ENCODE measurements around the gene PIEZO2. TPM values are rescaled to one million over a fixed set of nuclear protein-coding genes. Genes with fewer than 3 reads are reported as not detected.

PIEZO2 gene
- total RNA-seq, 1 donor from 2014 or later: 20.4 TPM

- DNase-seq: no peak
- H3K9me3 ChIP-seq: no peaks in the 10 kb centered on the region
- H3K4me3 ChIP-seq: no peak overlapping the region
- no peaks in the 10 kb centered on the region for H3K36me3 ChIP-seq
- no peak for ATAC-seq
- TF ChIP-seq CTCF (IDR thresholded peaks at IDR 0.05): no peak
- intact Hi-C loops (cut with DNase I): no loop called here
- H3K27me3 ChIP-seq: no peaks in the 10 kb centered on the region
- H3K27ac ChIP-seq: no peak overlapping the region
- H3K4me1 ChIP-seq: no peaks in the 10 kb centered on the region
These were observed 140.2 kb downstream of the PIEZO2 start for GRCh38 chr18:11009147-11009546.

GRCh38 chr18:11008505-11008904 lies 140.9 kb downstream of the PIEZO2 start:
- Histone ChIP-seq H3K27ac (no peak overlapping the region), H3K27me3 (no peaks in the 10 kb centered on the region), H3K9me3 (no peaks in the 10 kb centered on the region), H3K4me1 (no peaks in the 10 kb centered on the region), H3K36me3 (no peaks in the 10 kb centered on the region), H3K4me3 (no peak overlapping the region)
- DNase-seq: no peak
- ATAC-seq: no peak
- no peak for TF ChIP-seq CTCF (IDR thresholded peaks at IDR 0.05)
- intact Hi-C loops (cut with DNase I): no loop called here

GRCh38 chr18:11005528-11005927 lies 143.8 kb downstream of the PIEZO2 start:
- no peak for DNase-seq
- no peak for TF ChIP-seq CTCF (IDR thresholded peaks at IDR 0.05)
- Histone ChIP-seq H3K9me3 (no peaks in the 10 kb centered on the region), H3K27me3 (no peaks in the 10 kb centered on the region), H3K4me3 (no peak overlapping the region), H3K4me1 (no peaks in the 10 kb centered on the region), H3K36me3 (no peaks in the 10 kb centered on the region), H3K27ac (no peak overlapping the region)
- ATAC-seq: peak; percentile 32
- intact Hi-C loops (cut with DNase I): no loop called here

GRCh38 chr18:11004951-11005350 lies 144.4 kb downstream of the PIEZO2 start:
- DNase-seq (no peak), ATAC-seq (no peak)
- no peaks in the 10 kb centered on the region for H3K9me3 ChIP-seq
- no peaks in the 10 kb centered on the region for H3K36me3 ChIP-seq
- no peaks in the 10 kb centered on the region for H3K4me1 ChIP-seq
- no peak overlapping the region for H3K4me3 ChIP-seq
- H3K27me3 ChIP-seq: no peaks in the 10 kb centered on the region
- TF ChIP-seq CTCF (IDR thresholded peaks at IDR 0.05): no peak
- intact Hi-C loops (cut with DNase I): no loop called here
- H3K27ac ChIP-seq: no peak overlapping the region

GRCh38 chr18:11004294-11004693 lies 145.1 kb downstream of the PIEZO2 start:
- no peak for DNase-seq
- no peak overlapping the region for H3K4me3 ChIP-seq
- no peak for ATAC-seq
- no peak overlapping the region for H3K27ac ChIP-seq
- no peaks in the 10 kb centered on the region for H3K9me3 ChIP-seq
- intact Hi-C loops (cut with DNase I): no loop called here
- no peaks in the 10 kb centered on the region for H3K36me3 ChIP-seq
- H3K27me3 ChIP-seq: no peaks in the 10 kb centered on the region
- TF ChIP-seq CTCF (IDR thresholded peaks at IDR 0.05): no peak
- no peaks in the 10 kb centered on the region for H3K4me1 ChIP-seq

- Histone ChIP-seq H3K27me3 (no peaks in the 10 kb centered on the region), H3K27ac (no peak overlapping the region), H3K4me1 (no peaks in the 10 kb centered on the region), H3K4me3 (no peak overlapping the region), H3K36me3 (no peaks in the 10 kb centered on the region), H3K9me3 (no peaks in the 10 kb centered on the region)
- no peak for TF ChIP-seq CTCF (IDR thresholded peaks at IDR 0.05)
- DNase-seq (no peak), ATAC-seq (no peak)
- intact Hi-C loops (cut with DNase I): no loop called here
These were observed 146.6 kb downstream of the PIEZO2 start for GRCh38 chr18:11002796-11003195.

Data from upper lobe of right lung (tissue), 1 donor.